ENCODE data around the gene PRDM8.

PRDM8 gene

GRCh38 chr4:80226094-80226493, 28.8 kb downstream of the PRDM8 start:
- no peaks in the 10 kb centered on the region for H3K9me3 ChIP-seq
- no peaks in the 10 kb centered on the region for H3K27me3 ChIP-seq
- no peaks in the 10 kb centered on the region for H3K36me3 ChIP-seq
- H3K27ac ChIP-seq, result no peak overlapping the region
- TF ChIP-seq, protein P1, sequence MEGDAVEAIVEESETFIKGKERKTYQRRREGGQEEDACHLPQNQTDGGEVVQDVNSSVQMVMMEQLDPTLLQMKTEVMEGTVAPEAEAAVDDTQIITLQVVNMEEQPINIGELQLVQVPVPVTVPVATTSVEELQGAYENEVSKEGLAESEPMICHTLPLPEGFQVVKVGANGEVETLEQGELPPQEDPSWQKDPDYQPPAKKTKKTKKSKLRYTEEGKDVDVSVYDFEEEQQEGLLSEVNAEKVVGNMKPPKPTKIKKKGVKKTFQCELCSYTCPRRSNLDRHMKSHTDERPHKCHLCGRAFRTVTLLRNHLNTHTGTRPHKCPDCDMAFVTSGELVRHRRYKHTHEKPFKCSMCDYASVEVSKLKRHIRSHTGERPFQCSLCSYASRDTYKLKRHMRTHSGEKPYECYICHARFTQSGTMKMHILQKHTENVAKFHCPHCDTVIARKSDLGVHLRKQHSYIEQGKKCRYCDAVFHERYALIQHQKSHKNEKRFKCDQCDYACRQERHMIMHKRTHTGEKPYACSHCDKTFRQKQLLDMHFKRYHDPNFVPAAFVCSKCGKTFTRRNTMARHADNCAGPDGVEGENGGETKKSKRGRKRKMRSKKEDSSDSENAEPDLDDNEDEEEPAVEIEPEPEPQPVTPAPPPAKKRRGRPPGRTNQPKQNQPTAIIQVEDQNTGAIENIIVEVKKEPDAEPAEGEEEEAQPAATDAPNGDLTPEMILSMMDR (IDR thresholded peaks at IDR 0.05), result no peak
- no peak overlapping the region for H3K4me3 ChIP-seq (ENCODE audit: low read depth in 1 of 2, low read length in 1 of 2)
- H3K4me1 ChIP-seq (ENCODE audit: control insufficient read depth in 1 of 2, insufficient read depth in 1 of 2, low read depth in 1 of 2, low read length in 1 of 2), result no peaks in the 10 kb centered on the region

DNA sequence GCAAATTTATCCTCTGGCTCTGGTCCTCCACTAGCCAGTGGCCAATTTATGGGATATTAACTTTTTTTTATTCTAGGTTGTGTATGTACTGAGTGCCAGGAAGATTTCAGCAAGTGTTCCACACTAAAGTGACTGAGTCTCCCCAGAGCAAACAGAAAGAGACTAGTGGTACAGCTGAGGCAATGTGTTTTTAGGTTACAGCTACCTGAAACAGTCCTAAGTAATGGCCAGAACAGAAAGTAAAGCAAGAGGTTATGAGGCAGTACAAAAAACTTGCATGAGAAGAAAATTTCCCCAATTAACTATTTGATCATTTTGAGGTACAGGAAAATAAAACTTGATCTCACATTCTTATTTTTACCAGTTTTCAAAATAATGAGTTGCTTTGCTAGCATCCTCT, 31.2 kb downstream of the PRDM8 start:
- no peaks in the 10 kb centered on the region for H3K36me3 ChIP-seq
- H3K27me3 ChIP-seq, result no peaks in the 10 kb centered on the region
- no peaks in the 10 kb centered on the region for H3K4me1 ChIP-seq (ENCODE audit: control insufficient read depth in 1 of 2, insufficient read depth in 1 of 2, low read depth in 1 of 2, low read length in 1 of 2)
- H3K27ac ChIP-seq, result no peak overlapping the region
- TF ChIP-seq, protein P1 (IDR thresholded peaks at IDR 0.05), result no peak
- no peak overlapping the region for H3K4me3 ChIP-seq (ENCODE audit: low read depth in 1 of 2, low read length in 1 of 2)
- H3K9me3 ChIP-seq, result no peaks in the 10 kb centered on the region

GRCh38 chr4:80229128-80229527, 31.8 kb downstream of the PRDM8 start:
- no peak overlapping the region for H3K4me3 ChIP-seq (ENCODE audit: low read depth in 1 of 2, low read length in 1 of 2)
- TF ChIP-seq, protein P1 (IDR thresholded peaks at IDR 0.05), result no peak
- H3K27me3 ChIP-seq, result no peaks in the 10 kb centered on the region
- no peaks in the 10 kb centered on the region for H3K36me3 ChIP-seq
- no peaks in the 10 kb centered on the region for H3K4me1 ChIP-seq (ENCODE audit: control insufficient read depth in 1 of 2, insufficient read depth in 1 of 2, low read depth in 1 of 2, low read length in 1 of 2)
- no peak overlapping the region for H3K27ac ChIP-seq
- no peaks in the 10 kb centered on the region for H3K9me3 ChIP-seq

GRCh38 chr4:80229590-80229989, 32.3 kb downstream of the PRDM8 start:
- Histone ChIP-seq H3K4me3 (ENCODE audit: low read depth in 1 of 2, low read length in 1 of 2) (no peak overlapping the region), H3K36me3 (no peaks in the 10 kb centered on the region), H3K27me3 (no peaks in the 10 kb centered on the region), H3K27ac (no peak overlapping the region), H3K4me1 (ENCODE audit: control insufficient read depth in 1 of 2, insufficient read depth in 1 of 2, low read depth in 1 of 2, low read length in 1 of 2) (no peaks in the 10 kb centered on the region), H3K9me3 (no peaks in the 10 kb centered on the region)
- TF ChIP-seq, protein P1 (IDR thresholded peaks at IDR 0.05), result no peak

- no peaks in the 10 kb centered on the region for H3K4me1 ChIP-seq (ENCODE audit: control insufficient read depth in 1 of 2, insufficient read depth in 1 of 2, low read depth in 1 of 2, low read length in 1 of 2)
- no peaks in the 10 kb centered on the region for H3K9me3 ChIP-seq
- no peak overlapping the region for H3K27ac ChIP-seq
- H3K4me3 ChIP-seq (ENCODE audit: low read depth in 1 of 2, low read length in 1 of 2), result no peak overlapping the region
- TF ChIP-seq, protein P1 (IDR thresholded peaks at IDR 0.05), result no peak
- no peaks in the 10 kb centered on the region for H3K27me3 ChIP-seq
- H3K36me3 ChIP-seq, result no peaks in the 10 kb centered on the region
Observed at GRCh38 chr4:80231180-80231579, 33.9 kb downstream of the PRDM8 start.
